A549 (cell line): Measurements from ENCODE around the gene TRAPPC5. TPM values are rescaled to one million over a fixed set of nuclear protein-coding genes. Genes with fewer than 3 reads are reported as not detected.
A peak's percentile ranks its signal among the peaks of the same experiment; 100 is the strongest.

ENCODE experiments used
- ATAC-seq, 2 experiments: fragments of 200-7000 bp in 1 of 2; fragments of >200 bp in 1 of 2; cut with Nextera tagmentation in 1 of 2; cut with Tn5 transposase in 1 of 2; 3 replicates each; pipeline versions ENCODE4 v1.8.0 to v1.9.1; 2018 to 2020; ENCODE audit warnings: mild to moderate bottlenecking in 1 of 2, moderate library complexity in 1 of 2
- CTCF ChIA-PET: fragments of 300-600 bp; sonication (Branson Sonifier 250); formaldehyde crosslinking; extraction: SDS; loops from one replicate; lab custom pipeline; 2021; ENCODE audit warnings: antibody characterized with exemption, inconsistent platforms; lab: Yijun Ruan, JAX
- POLR2A ChIA-PET: fragments of 350-600 bp; formaldehyde crosslinking; extraction: SDS; loops from one replicate; lab custom pipeline; 2021; ENCODE audit warnings: antibody characterized with exemption, inconsistent platforms; lab: Yijun Ruan, JAX
- DNase-seq, 2 experiments: peaks; one replicate each; pipeline versions ENCODE4 v3.0.0 to v3.0.0-alpha.2; 2011 to 2016; ENCODE audit warnings: low read depth in 1 of 2, low spot score in 1 of 2
- FAIRE-seq: peaks from 2 replicates; lab custom pipeline; 2011; peaks lifted over from hg19 to GRCh38; lab: Jason Lieb, UNC
- H3K27ac ChIP-seq, 2 experiments: fragments of >200 bp; sonication (Bioruptor Twin); formaldehyde crosslinking; 3 replicates each; pipeline ENCODE4 v1.5.1; 2016 to 2017
- H3K4me1 ChIP-seq: fragments of >200 bp; sonication (Bioruptor Twin); formaldehyde crosslinking; 3 replicates; pipeline ENCODE4 v1.6.1; 2016
- H3K4me2 ChIP-seq: fragments of >200 bp; sonication (Bioruptor Twin); formaldehyde crosslinking; 3 replicates; pipeline ENCODE4 v1.6.1; 2016
- H3K4me3 ChIP-seq: fragments of >200 bp; sonication (Bioruptor Twin); formaldehyde crosslinking; 3 replicates; pipeline ENCODE4 v1.5.1; 2016
- H3K9me3 ChIP-seq: fragments of >200 bp; sonication (Bioruptor Twin); formaldehyde crosslinking; 3 replicates; pipeline ENCODE4 v1.6.1; 2016
- CBX2 ChIP-seq: fragments of 200-600 bp; sonication (generic); IDR thresholded peaks from 2 replicates; pipeline ENCODE4 v1.6.1; 2016; ENCODE audit warnings: low read depth, mild to moderate bottlenecking, borderline replicate concordance
- CBX8 ChIP-seq: fragments of 200-600 bp; sonication (generic); IDR thresholded peaks from 2 replicates; pipeline ENCODE4 v1.6.1; 2016
- CEBPB ChIP-seq, 2 experiments: fragments of >200 bp in 1 of 2; sonication (Bioruptor Twin) in 1 of 2; formaldehyde crosslinking in 1 of 2; IDR thresholded peaks; 2 replicates each; pipeline ENCODE4 v1.6.1; 2012 to 2016
- CTCF ChIP-seq: fragments of >200 bp; sonication (Bioruptor Twin); formaldehyde crosslinking; IDR thresholded peaks from 3 replicates; pipeline ENCODE4 v1.5.1; 2016
- E2F6 ChIP-seq: IDR thresholded peaks from 2 replicates; pipeline ENCODE4 v1.6.1; 2012; ENCODE audit warnings: low read depth, borderline replicate concordance
- EHMT2 ChIP-seq: fragments of 200-600 bp; sonication (generic); IDR thresholded peaks from 2 replicates; pipeline ENCODE4 v1.6.1; 2016; ENCODE audit warnings: antibody characterized with exemption, low read depth, mild to moderate bottlenecking, moderate library complexity
- ELK1 ChIP-seq: fragments of 150-350 bp; IDR thresholded peaks from 2 replicates; pipeline ENCODE4 v1.6.1; 2014; ENCODE audit warnings: low read depth, mild to moderate bottlenecking, low read length
- ESRRA ChIP-seq: fragments of 150-350 bp; IDR thresholded peaks from 2 replicates; pipeline ENCODE4 v1.6.1; 2014; ENCODE audit warnings: mild to moderate bottlenecking, low read length, borderline replicate concordance
- HMGXB4 ChIP-seq: fragments of 250-450 bp; sonication (Bioruptor Pico); IDR thresholded peaks from 2 replicates; pipeline ENCODE4 v1.5.0; 2021; ENCODE audit warnings: mild to moderate bottlenecking, moderate library complexity, borderline replicate concordance
- HOXB5 ChIP-seq: fragments of 250-450 bp; sonication (Bioruptor Pico); IDR thresholded peaks from 2 replicates; pipeline ENCODE4 v1.5.0; 2020; ENCODE audit warnings: mild to moderate bottlenecking, moderate library complexity
- KDM1A ChIP-seq: fragments of 200-600 bp; sonication (generic); IDR thresholded peaks from 2 replicates; pipeline ENCODE4 v1.6.1; 2016; ENCODE audit warnings: low read depth, mild to moderate bottlenecking
- MAZ ChIP-seq: fragments of 150-350 bp; IDR thresholded peaks from 2 replicates; pipeline ENCODE4 v1.6.1; 2014; ENCODE audit warnings: antibody characterized with exemption, low read depth, low read length, borderline replicate concordance
- NFE2L2 ChIP-seq: fragments of 150-350 bp; conservative IDR thresholded peaks from 2 replicates; pipeline ENCODE4 v1.6.1; 2014; ENCODE audit warnings: low read length
- NPAS2 ChIP-seq: fragments of 250-450 bp; sonication (Bioruptor Pico); IDR thresholded peaks from 2 replicates; pipeline ENCODE4 v1.8.0; 2022; ENCODE audit warnings: mild to moderate bottlenecking, moderate library complexity, borderline replicate concordance
- NR3C1 ChIP-seq: fragments of >200 bp; sonication (Bioruptor Twin); formaldehyde crosslinking; IDR thresholded peaks from 3 replicates; pipeline ENCODE4 v1.6.1; 2017
- PHF8 ChIP-seq: fragments of 200-600 bp; sonication (generic); IDR thresholded peaks from 2 replicates; pipeline ENCODE4 v1.6.1; 2016; ENCODE audit warnings: low read depth, mild to moderate bottlenecking, antibody characterized with exemption, moderate library complexity, borderline replicate concordance
- REST ChIP-seq: fragments of 200-600 bp; sonication (generic); IDR thresholded peaks from 2 replicates; pipeline ENCODE4 v1.6.1; 2016; ENCODE audit warnings: antibody characterized with exemption, mild to moderate bottlenecking, moderate library complexity
- RNF2 ChIP-seq: fragments of 200-600 bp; sonication (generic); IDR thresholded peaks from 2 replicates; pipeline ENCODE4 v1.6.1; 2016; ENCODE audit warnings: low read depth, mild to moderate bottlenecking, antibody characterized with exemption, moderate library complexity, borderline replicate concordance
- SMC3 ChIP-seq: fragments of >200 bp; sonication (Bioruptor Twin); formaldehyde crosslinking; IDR thresholded peaks from 3 replicates; pipeline ENCODE4 v1.6.1; 2018; ENCODE audit warnings: inconsistent platforms
- USF2 ChIP-seq: fragments of 450-650 bp; IDR thresholded peaks from 2 replicates; pipeline ENCODE4 v1.6.1; 2014; ENCODE audit warnings: antibody characterized with exemption
- ZC3H11A ChIP-seq: fragments of 450-650 bp; IDR thresholded peaks from 2 replicates; pipeline ENCODE4 v1.6.1; 2014; ENCODE audit warnings: antibody characterized with exemption, mild to moderate bottlenecking
- WGBS: methylation state at CpG from one replicate; pipeline ENCODE4 v1.1.6; 2017; ENCODE audit errors: missing lambda C conversion rate; 5-methylcytosine and 5-hydroxymethylcytosine counted together
- polyA plus RNA-seq, 4 experiments: library from polyadenylated mRNA; depleted of rRNA in 3 of 4; stranded (reverse); fragments of >200 nt; fragmentation: RNase III in 1 of 4; extraction: RNeasy Plus Mini Kit Qiagen cat#74134 plus additional on column Dnase treatment in 1 of 4; gene quantifications; 2 replicates in 3 of 4; 3 replicates in 1 of 4; pipeline ENCODE4 v1.2.3, GENCODE V29; 2011 to 2017

TRAPPC5 gene
- polyA plus RNA-seq, 2 of the 4 experiments (the other 2 are of a cell fraction) = 31.6 to 59.8 TPM

GRCh38 chr19:7699003-7699402 lies 18.4 kb downstream of the TRAPPC5 start:
- WGBS = 0% methylated on average over 2 of the region's 2 CpGs
- no peak for DNase-seq
- Histone ChIP-seq H3K4me3 (no peak overlapping the region), H3K27ac (no peak overlapping the region)
- TF ChIP-seq CEBPB (IDR thresholded peaks at IDR 0.05) = no peak
- TF ChIP-seq CBX8 = no peak
- no peak for TF ChIP-seq ELK1
- TF ChIP-seq CBX2 = no peak
- no peak for TF ChIP-seq PHF8
- no peak for TF ChIP-seq USF2
- no peak for TF ChIP-seq ESRRA
- no peak for TF ChIP-seq MAZ
- TF ChIP-seq ZC3H11A = no peak
- no peak for TF ChIP-seq NFE2L2
- TF ChIP-seq EHMT2 = no peak
- no peak for TF ChIP-seq SMC3
- TF ChIP-seq HOXB5 (CRISPR knock-in tag) = no peak
- no peak for TF ChIP-seq KDM1A
- no peak for TF ChIP-seq E2F6
- TF ChIP-seq CTCF = no peak
- no peak for TF ChIP-seq NPAS2 (CRISPR knock-in tag)
- no peak for TF ChIP-seq RNF2
- TF ChIP-seq, all 56 proteins: peak for 0
- ATAC-seq (peak; percentile 9 to 26; a peak in 3 of 6 replicates), FAIRE-seq (no peak)
- H3K4me2 ChIP-seq = 0 out of 3 replicates have a peak overlapping the region, but pooled peaks have one; percentile 19
- POLR2A ChIA-PET = no interaction called here
- H3K9me3 ChIP-seq = no peaks in the 10 kb centered on the region
- CTCF ChIA-PET = interaction anchor here (0.6 to 2.1 kb wide), 5 partner anchors 18 to 345 kb away, joined by 3 to 6 read pairs (median 4); partner anchors contain the start of gene TRAPPC5
- H3K4me1 ChIP-seq = no peaks in the 10 kb centered on the region

GRCh38 chr19:7699417-7700401 lies 19.1 kb downstream of the TRAPPC5 start:
- ATAC-seq (no peak), DNase-seq (no peak), FAIRE-seq (no peak)
- 38% methylated on average over 13 of the region's 15 CpGs for WGBS
- Histone ChIP-seq H3K4me2 (no peak overlapping the region), H3K27ac (no peak overlapping the region), H3K4me3 (no peak overlapping the region), H3K4me1 (no peaks in the 10 kb centered on the region), H3K9me3 (no peaks in the 10 kb centered on the region)
- ChIA-PET CTCF (interaction anchor here (0.7 to 2.1 kb wide), 3 partner anchors 20 to 345 kb away, joined by 4 to 6 read pairs (median 4); no protein-coding TSS in a partner anchor), POLR2A (no interaction called here)
- no peak for TF ChIP-seq NR3C1
- TF ChIP-seq REST = no peak
- no peak for TF ChIP-seq MAZ
- no peak for TF ChIP-seq HMGXB4 (CRISPR knock-in tag)
